GM18526 (cell line): ENCODE results near the gene BAHCC1.

Experiments used
- POLR2A ChIP-seq: IDR thresholded peaks from 3 replicates; pipeline ENCODE4 v1.6.1; 2011; ENCODE audit not compliant: insufficient read length; ENCODE audit errors: extremely low read depth

Gene BAHCC1

GRCh38 chr17:81432941-81433340 is 37.7 kb downstream of the BAHCC1 start:
- TF ChIP-seq POLR2A: no peak

- TF ChIP-seq POLR2A: no peak
Observed at GRCh38 chr17:81433656-81434055, 38.4 kb downstream of the BAHCC1 start.

- TF ChIP-seq POLR2A: no peak
Observed at GRCh38 chr17:81434072-81434471, 38.8 kb downstream of the BAHCC1 start.

DNA sequence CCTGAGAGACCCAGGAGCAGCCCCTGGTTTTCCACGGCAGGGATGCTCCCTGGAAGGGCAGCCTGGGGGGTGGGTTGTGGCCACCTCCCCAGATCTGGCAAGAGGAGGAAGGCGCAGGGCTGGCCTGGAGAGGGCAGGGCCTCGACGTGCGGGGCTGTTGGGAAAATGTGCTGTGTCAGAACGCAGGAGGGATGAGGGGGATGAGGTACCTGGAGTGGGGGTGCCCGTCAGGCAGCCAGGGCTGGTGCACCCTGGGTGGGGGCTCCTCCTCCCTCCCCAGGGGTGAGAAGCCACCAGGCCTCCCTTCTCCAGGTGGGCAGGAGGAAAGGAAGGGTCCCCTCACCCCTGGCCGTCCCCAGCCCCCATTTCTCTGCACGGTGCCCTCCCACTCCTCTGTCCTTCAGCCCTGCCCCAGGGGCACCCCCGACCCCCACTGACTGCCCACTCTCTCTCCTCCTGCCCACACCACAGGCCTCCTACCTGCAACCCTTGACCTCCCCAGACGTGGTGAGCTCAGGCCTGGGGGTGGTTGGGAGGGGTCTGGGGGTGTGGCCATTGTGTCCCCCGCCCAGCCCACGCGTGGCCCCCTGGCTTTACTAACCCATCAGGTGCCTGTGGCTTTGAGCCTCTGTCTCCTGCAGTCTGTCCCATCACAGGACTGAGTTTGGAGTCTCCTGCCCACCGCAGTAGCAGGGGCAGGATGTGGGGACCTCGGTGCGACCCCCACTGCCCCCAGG is 39.6 kb downstream of the BAHCC1 start:
- no peak for TF ChIP-seq POLR2A

GRCh38 chr17:81435652-81436293 is 40.5 kb downstream of the BAHCC1 start:
- no peak for TF ChIP-seq POLR2A

DNA sequence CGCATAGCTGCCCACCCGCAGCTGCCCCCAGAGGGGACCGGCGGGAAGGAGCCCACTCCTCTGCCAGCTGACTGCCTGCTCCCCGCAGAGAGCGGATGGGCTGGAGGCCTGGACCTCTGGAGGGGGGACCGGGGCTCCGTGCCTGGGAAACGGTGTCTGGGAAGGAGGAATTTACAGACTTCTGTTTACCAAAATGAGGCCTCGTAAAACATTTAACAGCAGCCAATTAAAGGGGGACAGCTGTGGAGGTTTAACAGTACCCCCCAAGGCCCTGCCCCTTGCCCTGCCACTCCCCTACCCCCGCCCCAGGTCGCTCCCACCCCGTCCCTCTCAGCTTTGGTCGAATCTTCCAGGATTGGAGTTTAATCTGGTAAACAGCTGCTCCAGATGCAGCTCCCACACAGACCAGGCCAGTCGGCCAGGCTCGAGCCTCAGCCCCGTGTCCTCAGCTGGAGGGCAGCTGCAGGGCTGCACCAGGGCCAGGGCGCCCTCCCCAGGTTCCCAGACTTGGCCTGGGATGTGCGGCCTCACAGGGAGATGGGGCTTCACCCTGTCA is 41.1 kb downstream of the BAHCC1 start:
- no peak for TF ChIP-seq POLR2A

GRCh38 chr17:81437191-81437651 is 42.0 kb downstream of the BAHCC1 start:
- no peak for TF ChIP-seq POLR2A

DNA sequence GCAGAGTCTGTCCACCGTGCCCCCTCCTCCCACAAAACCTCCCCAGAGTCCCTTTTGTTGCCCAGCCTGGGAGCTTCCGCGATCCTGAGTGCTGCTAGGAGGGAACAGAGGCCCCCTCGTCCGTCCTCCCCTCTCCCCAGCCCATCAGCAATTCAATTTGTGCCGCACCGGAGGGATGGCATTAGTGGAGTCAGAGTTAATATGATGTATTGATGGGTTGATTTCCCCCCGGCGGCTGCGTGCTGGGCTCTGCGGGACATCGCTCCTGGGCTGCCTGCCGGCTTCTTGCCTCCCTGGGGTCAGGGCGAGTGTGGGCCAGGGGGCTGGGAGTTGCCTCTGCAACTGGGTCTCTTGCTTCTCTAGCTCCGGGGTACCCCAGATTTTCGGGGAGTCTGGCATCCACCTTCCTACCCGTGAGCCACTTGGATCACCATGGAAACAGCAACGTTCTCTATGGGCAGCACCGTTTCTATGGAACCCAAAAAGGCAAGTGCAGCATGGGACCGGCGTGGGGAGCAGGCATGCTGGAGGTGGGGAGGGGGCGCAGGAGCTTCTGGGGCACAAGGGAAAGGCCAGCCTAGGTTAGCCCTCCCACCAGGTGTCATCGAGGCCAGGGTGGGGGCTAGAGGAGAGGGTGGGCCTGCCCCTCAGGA is 42.9 kb downstream of the BAHCC1 start:
- no peak for TF ChIP-seq POLR2A

- TF ChIP-seq POLR2A: no peak
Observed at GRCh38 chr17:81438688-81439087, 43.4 kb downstream of the BAHCC1 start.

DNA sequence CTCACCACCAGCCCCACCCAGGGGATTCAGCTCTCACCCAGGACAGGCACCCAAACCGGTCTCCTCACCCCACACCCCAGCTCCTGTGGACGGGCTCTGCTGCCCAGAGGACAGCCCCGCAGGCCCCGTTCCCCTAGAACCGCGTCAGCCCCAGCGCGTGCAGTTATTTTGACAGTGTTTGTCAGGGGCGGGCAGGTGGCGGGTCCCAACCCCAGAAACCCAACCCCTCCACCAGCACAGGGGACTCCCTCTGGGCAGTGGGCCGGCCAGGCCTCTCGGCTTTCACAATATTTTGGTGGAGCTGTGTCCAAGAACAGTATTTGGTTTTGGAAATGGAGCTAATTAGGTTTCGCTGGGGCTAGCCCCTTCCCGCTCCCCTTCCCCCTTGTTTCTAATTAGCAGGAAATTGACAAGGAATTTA is 44.8 kb downstream of the BAHCC1 start:
- no peak for TF ChIP-seq POLR2A

GRCh38 chr17:81440511-81441244 is 45.4 kb downstream of the BAHCC1 start:
- no peak for TF ChIP-seq POLR2A

DNA sequence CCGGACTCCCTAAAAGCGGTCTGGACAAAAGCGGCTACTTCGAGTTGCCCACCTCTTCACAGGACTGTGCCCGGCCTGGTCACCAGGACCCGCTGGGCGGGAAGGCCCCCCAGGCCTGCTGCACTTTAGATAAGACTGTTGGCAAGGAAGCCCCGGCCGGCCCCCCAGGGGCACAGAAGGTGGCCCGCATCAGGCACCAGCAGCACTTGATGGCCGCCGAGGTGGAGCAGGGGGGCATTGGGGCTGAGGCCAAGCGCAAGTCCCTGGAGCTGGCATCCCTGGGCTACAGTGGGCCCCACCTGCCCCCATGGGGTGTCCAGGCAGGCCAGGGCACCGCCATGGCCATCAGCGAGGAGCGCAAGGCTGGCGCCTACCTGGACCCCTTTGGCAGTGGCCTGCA is 47.5 kb downstream of the BAHCC1 start:
- no peak for TF ChIP-seq POLR2A

GRCh38 chr17:81443269-81443668 is 48.0 kb downstream of the BAHCC1 start:
- TF ChIP-seq POLR2A: no peak

- TF ChIP-seq POLR2A: no peak
Observed at GRCh38 chr17:81444610-81445339, 49.5 kb downstream of the BAHCC1 start.
